DOHH2 (cell line): ENCODE results near the gene MTCL1.

ENCODE experiments used
- H3F3A ChIP-seq: fragments of 200-600 bp; sonication (generic), shearing (Covaris generic); 2 replicates; pipeline ENCODE4 v1.6.0; 2016; ENCODE audit warnings: antibody characterized with exemption, mild to moderate bottlenecking; ENCODE audit not compliant: control insufficient read depth, insufficient read depth
- H3K27ac ChIP-seq: fragments of 200-600 bp; sonication (generic); 2 replicates; pipeline ENCODE4 v1.5.1; 2014; ENCODE audit warnings: low read depth, mild to moderate bottlenecking, low read length, moderate library complexity
- H3K27me3 ChIP-seq: fragments of 200-600 bp; sonication (generic); 2 replicates; pipeline ENCODE4 v1.6.1; 2014; ENCODE audit warnings: mild to moderate bottlenecking, low read length, mixed read lengths; ENCODE audit not compliant: control insufficient read depth
- H3K36me3 ChIP-seq: fragments of 200-600 bp; sonication (generic); 2 replicates; pipeline ENCODE4 v1.6.1; 2014; ENCODE audit warnings: mild to moderate bottlenecking, low read length, moderate library complexity, mixed read lengths; ENCODE audit not compliant: control insufficient read depth
- H3K4me1 ChIP-seq: fragments of 200-600 bp; sonication (generic); 2 replicates; pipeline ENCODE4 v1.6.1; 2014; ENCODE audit warnings: mild to moderate bottlenecking, low read length, mixed read lengths; ENCODE audit not compliant: control insufficient read depth
- H3K4me2 ChIP-seq: fragments of 200-600 bp; sonication (generic); 2 replicates; pipeline ENCODE4 v1.6.0; 2014; ENCODE audit warnings: mild to moderate bottlenecking, low read length, moderate library complexity
- H3K4me3 ChIP-seq: fragments of 200-600 bp; sonication (generic); 2 replicates; pipeline ENCODE4 v1.5.1; 2014; ENCODE audit warnings: mild to moderate bottlenecking, low read length, mixed read lengths
- H3K79me2 ChIP-seq: fragments of 200-600 bp; sonication (generic); 2 replicates; pipeline ENCODE4 v1.6.1; 2014; ENCODE audit warnings: mild to moderate bottlenecking, low read length, mixed read lengths; ENCODE audit not compliant: control insufficient read depth
- H3K9me2 ChIP-seq: fragments of 200-600 bp; sonication (generic); replicated peaks from 2 replicates; pipeline ENCODE4 v1.6.1; 2014; ENCODE audit warnings: mild to moderate bottlenecking, low read length, mixed read lengths; ENCODE audit not compliant: control insufficient read depth
- H3K9me3 ChIP-seq: fragments of 200-600 bp; sonication (generic); 2 replicates; pipeline ENCODE4 v1.6.1; 2014; ENCODE audit warnings: antibody characterized with exemption, low read length, mixed read lengths; ENCODE audit not compliant: control insufficient read depth, insufficient read depth
- H4K20me1 ChIP-seq: fragments of 200-600 bp; sonication (generic); 2 replicates; pipeline ENCODE4 v1.6.0; 2014; ENCODE audit warnings: low read depth, mild to moderate bottlenecking, antibody characterized with exemption, low read length, moderate library complexity; ENCODE audit not compliant: control insufficient read depth, insufficient read depth
- CTCF ChIP-seq: fragments of 200-600 bp; sonication (generic); IDR thresholded peaks from one replicate; pipeline ENCODE4 v1.5.1; 2014; ENCODE audit warnings: antibody characterized with exemption, mild to moderate bottlenecking, low read depth, low read length; ENCODE audit not compliant: poor library complexity, severe bottlenecking
- EZH2phosphoT487 ChIP-seq: fragments of 200-600 bp; sonication (generic); IDR thresholded peaks from 2 replicates; pipeline ENCODE4 v1.6.1; 2017; ENCODE audit warnings: borderline replicate concordance, mild to moderate bottlenecking, antibody characterized with exemption, low read length, moderate library complexity, mixed read lengths

The MTCL1 gene

DNA sequence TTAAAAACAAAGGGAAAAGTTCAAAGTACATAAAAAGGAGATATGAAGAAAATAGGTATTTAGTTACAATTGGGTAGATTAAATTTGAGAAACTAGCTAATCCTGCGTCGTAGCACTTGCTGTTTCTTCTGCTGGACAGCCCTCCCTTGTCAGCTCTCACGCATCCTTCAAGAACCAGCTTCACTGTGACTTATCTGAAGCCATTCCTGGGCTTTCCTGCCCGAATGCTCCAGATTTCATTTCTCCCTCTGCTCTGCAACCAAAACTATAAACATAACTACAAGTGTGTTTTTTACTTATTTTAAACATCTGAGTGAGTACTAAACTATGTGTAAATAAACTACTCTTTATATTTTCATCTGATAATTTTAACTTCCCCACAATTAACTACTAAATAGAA lies 149.2 kb downstream of the MTCL1 start:
- Histone ChIP-seq H3K27ac (no peak overlapping the region), H3K4me3 (no peak overlapping the region), H3F3A (no peaks in the 10 kb centered on the region), H3K4me2 (no peak overlapping the region), H3K4me1 (no peaks in the 10 kb centered on the region), H4K20me1 (no peaks in the 10 kb centered on the region), H3K9me2 (no peaks in the 10 kb centered on the region), H3K36me3 (no peaks in the 10 kb centered on the region), H3K27me3 (peaks cover 3% of the 10 kb centered on the region; the same call in 1 of the 2 replicates), H3K79me2 (no peaks in the 10 kb centered on the region), H3K9me3 (no peaks in the 10 kb centered on the region; the same call in 1 of the 2 replicates)
- TF ChIP-seq CTCF (no peak), EZH2phosphoT487 (no peak)

DNA sequence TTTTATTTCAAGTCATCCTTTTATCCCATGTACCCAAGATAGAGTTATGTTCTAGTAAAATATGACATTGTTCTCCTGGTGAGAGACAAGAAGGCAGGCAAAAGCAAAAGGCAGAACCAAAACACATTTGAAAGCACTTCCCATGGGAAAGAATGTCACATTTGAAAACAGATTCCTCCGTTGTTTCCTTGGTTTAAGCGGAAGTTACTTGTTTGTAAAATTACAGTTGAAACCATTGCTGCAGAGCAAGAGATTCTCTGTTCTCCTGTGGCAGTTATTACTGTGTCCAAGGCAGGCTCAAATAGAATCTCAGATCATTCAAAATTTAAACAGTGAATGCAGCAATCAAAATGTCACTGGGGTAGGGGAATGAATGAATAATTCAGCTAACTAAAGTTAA lies 149.6 kb downstream of the MTCL1 start:
- no peak overlapping the region for H3K27ac ChIP-seq
- H3F3A ChIP-seq = no peaks in the 10 kb centered on the region
- no peaks in the 10 kb centered on the region for H3K79me2 ChIP-seq
- H3K9me3 ChIP-seq = no peaks in the 10 kb centered on the region
- no peak for TF ChIP-seq EZH2phosphoT487
- TF ChIP-seq CTCF = no peak
- H3K4me1 ChIP-seq = no peaks in the 10 kb centered on the region
- no peaks in the 10 kb centered on the region for H4K20me1 ChIP-seq
- H3K4me2 ChIP-seq = no peak overlapping the region
- H3K36me3 ChIP-seq = no peaks in the 10 kb centered on the region
- no peak overlapping the region for H3K4me3 ChIP-seq
- no peaks in the 10 kb centered on the region for H3K9me2 ChIP-seq
- peaks cover 3% of the 10 kb centered on the region; the same call in 1 of the 2 replicates for H3K27me3 ChIP-seq

- Histone ChIP-seq H3K36me3 (no peaks in the 10 kb centered on the region), H4K20me1 (no peaks in the 10 kb centered on the region), H3F3A (no peaks in the 10 kb centered on the region), H3K4me1 (peaks cover 10% of the 10 kb centered on the region), H3K9me2 (no peaks in the 10 kb centered on the region), H3K4me3 (no peak overlapping the region), H3K9me3 (no peaks in the 10 kb centered on the region), H3K27me3 (peaks cover 3% of the 10 kb centered on the region; the same call in 1 of the 2 replicates), H3K27ac (no peak overlapping the region), H3K4me2 (no peak overlapping the region), H3K79me2 (no peaks in the 10 kb centered on the region)
- TF ChIP-seq EZH2phosphoT487 (no peak), CTCF (no peak)
These were observed 150.9 kb downstream of the MTCL1 start for GRCh38 chr18:8856212-8856611.
